HG03025 (cell line): Measurements from ENCODE around the gene CSRNP2.

Experiments used
- ATAC-seq: cut with Tn5 transposase; IDR thresholded peaks from one replicate; pipeline ENCODE4 v1.9.1; 2021; ENCODE audit warnings: mild to moderate bottlenecking, moderate library complexity; ENCODE audit not compliant: unreplicated experiment, low FRiP score

CSRNP2 gene, protein sequence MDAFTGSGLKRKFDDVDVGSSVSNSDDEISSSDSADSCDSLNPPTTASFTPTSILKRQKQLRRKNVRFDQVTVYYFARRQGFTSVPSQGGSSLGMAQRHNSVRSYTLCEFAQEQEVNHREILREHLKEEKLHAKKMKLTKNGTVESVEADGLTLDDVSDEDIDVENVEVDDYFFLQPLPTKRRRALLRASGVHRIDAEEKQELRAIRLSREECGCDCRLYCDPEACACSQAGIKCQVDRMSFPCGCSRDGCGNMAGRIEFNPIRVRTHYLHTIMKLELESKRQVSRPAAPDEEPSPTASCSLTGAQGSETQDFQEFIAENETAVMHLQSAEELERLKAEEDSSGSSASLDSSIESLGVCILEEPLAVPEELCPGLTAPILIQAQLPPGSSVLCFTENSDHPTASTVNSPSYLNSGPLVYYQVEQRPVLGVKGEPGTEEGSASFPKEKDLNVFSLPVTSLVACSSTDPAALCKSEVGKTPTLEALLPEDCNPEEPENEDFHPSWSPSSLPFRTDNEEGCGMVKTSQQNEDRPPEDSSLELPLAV

GRCh38 chr12:51083126-51083833 lies at the start of gene CSRNP2:
CSRNP2 (minus strand) TSS chr12:51083596; CDS start chr12:51076561, 7,035 bp downstream.
- peak; percentile 89 for ATAC-seq

DNA sequence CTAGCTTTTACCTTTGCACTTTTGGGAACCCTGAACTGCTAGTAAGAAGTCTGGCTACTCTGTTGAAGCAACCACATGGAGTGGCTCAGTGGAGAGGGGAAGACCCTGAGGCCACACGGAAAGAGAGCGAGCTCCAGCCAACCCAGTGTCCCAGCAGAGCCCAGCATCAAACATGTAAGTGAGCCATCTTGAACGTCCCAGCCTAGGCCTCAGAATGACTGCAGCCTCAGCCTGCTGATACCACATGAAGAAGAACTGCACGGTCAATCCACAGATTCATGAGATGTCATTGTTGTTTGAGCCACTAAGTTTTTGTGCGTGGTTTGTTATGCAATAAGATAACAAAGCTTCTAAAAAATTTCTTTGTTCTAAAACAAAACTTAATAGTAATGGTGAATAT lies 49.3 kb upstream of the CSRNP2 start:
- ATAC-seq = no peak

DNA sequence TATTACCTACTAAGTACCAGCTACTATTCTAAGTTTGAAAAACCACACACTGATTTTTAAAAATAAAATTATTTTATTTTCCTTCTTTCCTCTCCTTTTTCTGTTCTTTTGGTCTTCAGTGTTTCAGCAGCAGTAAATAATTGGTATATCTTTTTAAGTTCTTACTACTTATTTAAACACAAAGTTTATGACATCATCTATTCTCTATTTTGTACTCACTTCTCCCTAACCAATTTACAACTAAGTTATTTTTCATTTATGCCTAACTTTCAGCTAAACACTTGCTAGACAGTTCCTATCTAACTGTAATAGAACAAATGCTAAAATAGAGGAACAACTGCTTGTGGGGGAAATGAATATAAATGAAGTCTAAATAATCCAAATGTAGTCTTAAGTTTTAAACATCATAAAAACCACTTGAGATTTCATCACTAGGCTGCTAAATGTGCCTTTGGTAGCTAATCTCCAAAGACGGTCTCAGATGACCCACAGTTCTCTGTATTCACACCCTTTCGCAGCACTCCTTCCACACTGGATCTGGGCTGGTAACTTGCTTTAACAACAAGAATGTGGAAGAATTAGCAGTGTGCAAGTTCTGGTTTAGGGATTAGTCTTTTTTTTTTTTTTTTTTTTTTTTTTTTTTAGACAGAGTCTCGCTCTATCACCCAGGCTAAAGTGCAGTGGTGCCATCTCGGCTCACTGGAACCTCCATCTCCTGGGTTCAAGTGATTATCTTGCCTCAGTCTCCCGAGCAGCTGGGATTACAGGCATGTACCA lies 48.5 kb upstream of the CSRNP2 start:
- no peak for ATAC-seq

DNA sequence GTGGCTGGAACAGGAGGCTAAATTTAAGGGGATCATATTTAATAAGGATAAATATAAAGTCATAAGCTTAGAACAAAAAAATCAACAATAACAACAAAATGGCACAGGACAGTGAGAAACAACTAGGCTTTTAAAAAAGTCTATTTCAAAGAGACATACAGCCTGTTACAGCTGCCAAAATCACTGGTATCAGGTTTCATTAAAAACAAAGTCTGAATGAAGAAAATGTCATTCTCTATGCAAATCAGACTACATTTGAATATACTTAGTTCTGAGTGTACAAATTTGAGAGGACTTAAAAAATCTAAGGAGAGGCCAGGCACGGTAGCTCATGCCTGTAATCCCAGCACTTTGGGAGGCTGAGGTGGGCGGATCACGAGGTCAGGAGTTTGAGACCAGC lies 45.5 kb upstream of the CSRNP2 start:
- ATAC-seq = no peak

- ATAC-seq = no peak
Observed at GRCh38 chr12:51127050-51127729, 43.8 kb upstream of the CSRNP2 start.

- ATAC-seq = no peak
Observed at GRCh38 chr12:51126297-51126696, 42.9 kb upstream of the CSRNP2 start.

DNA sequence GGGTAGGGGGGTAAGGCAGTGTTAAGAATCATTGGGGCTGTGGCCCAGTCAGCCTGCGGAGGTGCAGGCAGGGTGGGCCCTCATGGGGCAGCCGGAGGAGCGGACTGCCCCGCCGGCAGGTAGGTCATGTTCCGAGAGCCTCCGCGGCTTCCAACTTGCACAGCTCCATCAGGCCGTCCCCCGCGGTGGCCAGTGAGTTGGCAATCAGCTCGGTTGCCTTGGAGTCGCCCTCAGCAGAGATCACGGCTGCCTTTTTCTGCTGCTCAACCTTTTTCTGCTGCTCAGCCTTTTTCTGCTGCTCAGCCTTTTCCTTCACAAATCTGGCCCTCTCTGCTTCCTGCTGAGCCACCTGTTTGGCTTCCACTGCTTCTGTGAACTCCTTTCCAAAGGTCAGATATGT lies 41.1 kb upstream of the CSRNP2 start:
- ATAC-seq = no peak

DNA sequence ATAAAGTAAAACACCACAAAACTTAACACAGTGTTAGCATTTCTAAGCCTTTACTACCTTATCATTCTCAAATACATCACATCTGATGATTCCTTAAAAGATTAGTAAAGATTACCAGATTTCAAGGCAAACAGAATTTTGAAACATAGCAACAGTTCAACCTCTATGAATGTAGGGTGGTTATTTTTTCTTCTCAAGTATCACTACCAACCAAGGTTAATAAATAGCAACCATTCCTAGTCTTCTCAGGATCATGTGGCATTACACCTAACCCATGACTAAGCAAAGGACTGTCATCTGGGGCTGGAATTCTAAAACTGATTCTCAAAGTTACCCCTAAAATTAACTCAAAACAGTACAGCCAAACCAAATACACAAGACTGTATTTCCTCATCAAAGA lies 39.4 kb upstream of the CSRNP2 start:
- ATAC-seq = no peak

DNA sequence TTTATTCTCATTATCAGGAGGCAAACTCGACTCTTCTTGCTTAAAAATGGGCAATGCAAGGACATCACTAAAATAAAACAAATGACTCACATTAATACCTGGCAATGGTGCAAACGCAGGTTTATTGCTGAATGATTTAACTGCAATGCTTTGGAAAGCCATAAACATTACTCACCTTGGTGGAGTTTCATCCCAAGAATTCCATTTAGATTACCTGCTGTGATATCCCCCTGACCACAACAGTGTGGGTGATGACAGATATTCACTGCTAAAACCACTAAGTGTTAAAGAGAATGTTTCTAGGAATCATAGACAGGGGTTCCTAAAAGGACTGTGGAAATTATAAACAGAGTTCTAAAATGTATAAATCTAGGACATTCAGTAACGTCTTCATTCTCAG lies 35.3 kb upstream of the CSRNP2 start:
- ATAC-seq = no peak

DNA sequence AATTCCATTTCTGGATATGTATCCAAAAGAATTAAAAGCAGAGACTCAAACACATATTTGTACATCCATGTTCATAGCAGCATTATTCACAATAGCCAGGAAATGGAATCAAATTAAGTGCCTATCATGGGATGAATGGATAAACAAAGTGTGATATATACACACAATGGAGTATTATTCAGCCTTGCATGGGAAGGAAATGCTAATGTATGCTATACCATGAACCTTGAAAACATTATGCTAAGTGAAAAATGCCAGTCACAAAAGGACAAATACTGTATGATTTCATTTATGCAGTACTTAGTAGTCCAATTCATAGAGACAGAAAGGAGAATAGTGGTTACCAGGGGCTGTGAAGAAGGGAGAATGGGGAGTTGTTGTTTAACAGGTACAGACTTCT lies 32.1 kb upstream of the CSRNP2 start:
- no peak for ATAC-seq

GRCh38 chr12:51108136-51108535 lies 24.7 kb upstream of the CSRNP2 start:
- ATAC-seq = no peak

- no peak for ATAC-seq
Observed at GRCh38 chr12:51103977-51104376, 20.6 kb upstream of the CSRNP2 start.

DNA sequence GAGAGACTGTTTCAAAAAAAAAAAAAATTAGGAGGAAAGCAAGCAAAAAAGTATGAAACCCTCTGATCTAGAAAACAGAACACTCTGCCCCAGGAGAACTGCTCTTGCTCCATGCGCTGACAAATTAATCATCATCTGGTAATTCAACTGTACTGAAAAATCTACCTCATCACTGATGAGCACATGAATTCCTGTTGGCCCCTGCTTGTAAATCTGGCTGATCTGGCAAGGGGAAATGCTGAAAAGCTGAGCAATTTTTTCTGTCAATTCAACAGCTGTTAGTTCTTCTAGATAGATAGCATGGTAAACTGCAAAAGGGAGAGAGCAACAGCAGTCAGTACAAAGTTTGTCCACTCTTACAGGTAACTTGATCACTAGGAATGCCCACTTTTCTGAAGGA lies 15.2 kb upstream of the CSRNP2 start:
- no peak for ATAC-seq

- ATAC-seq = no peak
Observed at GRCh38 chr12:51090705-51091229, 7.4 kb upstream of the CSRNP2 start.

- ATAC-seq = no peak
Observed at GRCh38 chr12:51087818-51088217, 4.4 kb upstream of the CSRNP2 start.

DNA sequence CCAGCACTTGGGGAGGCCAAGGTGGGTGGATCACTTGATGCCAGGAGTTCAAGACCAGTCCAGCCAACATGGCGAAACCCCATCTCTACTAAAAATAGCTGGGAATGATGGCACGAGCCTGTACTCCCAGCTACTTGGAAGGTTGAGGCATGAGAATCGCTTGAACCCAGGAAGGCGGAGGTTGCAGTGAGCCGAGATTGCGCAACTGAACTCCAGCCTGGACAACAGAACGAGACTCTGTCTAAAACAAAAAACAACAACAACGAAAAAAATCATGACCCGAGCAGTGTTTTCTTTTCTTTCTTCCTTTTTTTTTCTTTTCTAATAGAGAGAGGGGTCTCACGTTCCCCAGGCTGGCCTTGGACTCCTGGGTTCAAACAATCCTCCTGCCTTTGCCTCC lies 3.5 kb upstream of the CSRNP2 start:
- ATAC-seq = no peak

- no peak for ATAC-seq
Observed at GRCh38 chr12:51085757-51086156, 2.4 kb upstream of the CSRNP2 start.

DNA sequence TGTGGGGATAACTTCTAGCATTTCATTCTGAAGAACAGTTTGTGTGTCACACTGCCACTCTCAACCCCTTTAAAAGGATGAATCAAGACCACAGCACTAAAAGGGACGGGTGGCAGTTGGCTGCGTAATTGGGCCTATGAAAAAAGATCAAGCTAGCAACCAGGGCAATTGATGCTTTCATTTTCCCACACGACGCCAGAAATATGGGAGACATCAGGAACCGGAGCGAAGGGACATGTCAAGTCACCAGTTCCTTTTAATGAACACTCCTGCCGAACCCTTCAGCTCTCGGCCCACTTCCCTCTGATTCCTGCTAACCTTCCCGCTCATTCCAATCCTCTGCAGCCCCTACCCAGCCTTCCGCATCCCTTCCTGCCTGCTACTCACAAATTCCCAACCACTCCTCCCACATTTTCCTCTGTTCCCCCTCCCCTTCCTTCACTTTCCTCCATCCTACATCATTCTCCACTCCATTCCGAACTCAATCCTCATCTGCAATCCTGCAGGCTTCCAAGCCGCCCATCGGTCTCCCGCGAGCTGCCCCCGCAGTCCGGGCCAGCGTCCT lies 753 bp downstream of the CSRNP2 start:
- ATAC-seq = no peak

- no peak for ATAC-seq
Observed at GRCh38 chr12:51081421-51081820, 2.0 kb downstream of the CSRNP2 start.

DNA sequence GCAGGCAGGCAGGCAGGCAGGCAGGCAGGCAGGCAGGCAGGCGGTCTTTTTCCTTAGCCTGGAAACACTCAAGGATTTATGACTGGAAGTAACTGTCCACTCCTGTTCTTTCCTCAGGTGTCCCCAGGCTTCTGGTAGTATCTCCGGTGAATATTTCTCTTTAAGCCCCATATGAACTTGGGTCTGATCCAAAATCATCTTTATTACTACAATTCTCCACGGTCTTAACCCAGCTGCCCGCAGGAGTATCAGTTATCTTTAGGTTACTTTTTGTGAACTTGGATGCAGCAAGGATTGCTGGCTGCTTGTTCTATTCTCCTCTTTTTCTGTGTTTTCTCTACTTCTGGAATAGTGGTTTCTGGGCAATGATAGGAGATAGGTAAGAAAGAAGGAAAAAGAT lies 3.3 kb downstream of the CSRNP2 start:
- no peak for ATAC-seq
